Mesenchymal stem cell (in vitro differentiated cells and primary cell): ENCODE data around the gene BYSL.

ENCODE experiments used
- DNase-seq: peaks from one replicate; pipeline ENCODE4 v3.0.0-alpha.2; 2013
- H2AFZ ChIP-seq: one replicate; pipeline ENCODE4 v1.6.1; 2013; ENCODE audit warnings: low read depth, mild to moderate bottlenecking, control low read depth, inconsistent platforms, low read length, moderate library complexity
- H2AK5ac ChIP-seq: 2 replicates; pipeline ENCODE4 v1.6.1; 2013; ENCODE audit warnings: low read length, moderate library complexity, mild to moderate bottlenecking, inconsistent platforms; ENCODE audit not compliant: severe bottlenecking
- H2BK120ac ChIP-seq: one replicate; pipeline ENCODE4 v1.6.1; 2013; ENCODE audit warnings: low read depth, mild to moderate bottlenecking, inconsistent platforms, low read length, moderate library complexity
- H2BK12ac ChIP-seq, 2 experiments: one replicate each; pipeline ENCODE4 v1.6.1; 2013; ENCODE audit warnings: inconsistent platforms in 2 of 2, low read length in 2 of 2, mild to moderate bottlenecking in 2 of 2, moderate library complexity in 2 of 2, control low read depth in 1 of 2
- H2BK15ac ChIP-seq: one replicate; pipeline ENCODE4 v1.6.1; 2013; ENCODE audit warnings: mild to moderate bottlenecking, low read depth, inconsistent platforms; ENCODE audit not compliant: poor library complexity, severe bottlenecking
- H2BK5ac ChIP-seq: 2 replicates; pipeline ENCODE4 v1.6.1; 2013; ENCODE audit warnings: low read depth, mild to moderate bottlenecking, low read length, control low read depth, inconsistent platforms; ENCODE audit not compliant: poor library complexity, severe bottlenecking
- H3K14ac ChIP-seq, 2 experiments: one replicate each; pipeline ENCODE4 v1.6.1; 2013; ENCODE audit warnings: inconsistent platforms in 2 of 2, low read length in 2 of 2, control low read depth in 1 of 2, mild to moderate bottlenecking in 1 of 2, moderate library complexity in 1 of 2
- H3K18ac ChIP-seq, 2 experiments: one replicate each; pipeline ENCODE4 v1.6.1; 2013; ENCODE audit warnings: inconsistent platforms in 2 of 2, low read length in 2 of 2, control low read depth in 1 of 2, low read depth in 1 of 2, mild to moderate bottlenecking in 1 of 2
- H3K23ac ChIP-seq, 2 experiments: one replicate each; pipeline ENCODE4 v1.6.1; 2013; ENCODE audit warnings: inconsistent platforms in 2 of 2, low read length in 2 of 2, mild to moderate bottlenecking in 2 of 2, moderate library complexity in 2 of 2, control low read depth in 1 of 2
- H3K27ac ChIP-seq: 2 replicates; pipeline ENCODE4 v1.5.1; 2013; ENCODE audit warnings: mild to moderate bottlenecking, moderate library complexity, low read length, control low read depth, inconsistent platforms; ENCODE audit not compliant: poor library complexity, severe bottlenecking
- H3K27me3 ChIP-seq, 2 experiments: 2 replicates each; pipeline versions ENCODE4 v1.6.1 to v1.7.0; 2013; ENCODE audit warnings: low read length in 2 of 2, mild to moderate bottlenecking in 2 of 2, moderate library complexity in 2 of 2, control low read depth in 1 of 2, inconsistent platforms in 1 of 2; ENCODE audit not compliant: control insufficient read depth in 1 of 2, insufficient read depth in 1 of 2
- H3K36me3 ChIP-seq, 2 experiments: 2 replicates each; pipeline versions ENCODE4 v1.6.1 to v1.7.0; 2013; ENCODE audit warnings: low read length in 2 of 2, control low read depth in 1 of 2, inconsistent platforms in 1 of 2, low read depth in 1 of 2, mild to moderate bottlenecking in 1 of 2; ENCODE audit not compliant: insufficient read depth in 2 of 2, control insufficient read depth in 1 of 2
- H3K4ac ChIP-seq, 2 experiments: one replicate each; pipeline ENCODE4 v1.6.1; 2013; ENCODE audit warnings: inconsistent platforms in 2 of 2, low read length in 2 of 2, mild to moderate bottlenecking in 2 of 2, moderate library complexity in 2 of 2, control low read depth in 1 of 2, low read depth in 1 of 2
- H3K4me1 ChIP-seq: 2 replicates; pipeline ENCODE4 v1.6.1; 2013; ENCODE audit warnings: low read depth, low read length, control low read depth; ENCODE audit not compliant: control insufficient read depth, insufficient read depth
- H3K4me2 ChIP-seq: 2 replicates; pipeline ENCODE4 v1.6.1; 2013; ENCODE audit warnings: low read length, mild to moderate bottlenecking, inconsistent platforms; ENCODE audit not compliant: poor library complexity, severe bottlenecking
- H3K4me3 ChIP-seq, 2 experiments: 2 replicates each; pipeline versions ENCODE4 v1.5.1 to v1.7.0; 2013; ENCODE audit warnings: low read length in 2 of 2, mild to moderate bottlenecking in 2 of 2, control low read depth in 1 of 2, low read depth in 1 of 2; ENCODE audit not compliant: insufficient read depth in 1 of 2
- H3K79me1 ChIP-seq: replicated peaks from 2 replicates; pipeline ENCODE4 v1.6.1; 2013; ENCODE audit warnings: mild to moderate bottlenecking, control low read depth, low read length, inconsistent platforms; ENCODE audit not compliant: poor library complexity, severe bottlenecking
- H3K9ac ChIP-seq: 2 replicates; pipeline ENCODE4 v1.7.0; 2013; ENCODE audit warnings: mild to moderate bottlenecking, low read length, moderate library complexity
- H3K9me3 ChIP-seq: 2 replicates; pipeline ENCODE4 v1.7.0; 2013; ENCODE audit warnings: mild to moderate bottlenecking, low read length; ENCODE audit not compliant: control insufficient read depth
- H4K8ac ChIP-seq: one replicate; pipeline ENCODE4 v1.6.1; 2013; ENCODE audit warnings: inconsistent platforms, mild to moderate bottlenecking, low read length, moderate library complexity
- H4K91ac ChIP-seq: one replicate; pipeline ENCODE4 v1.6.1; 2013; ENCODE audit warnings: mild to moderate bottlenecking, low read length, inconsistent platforms
- WGBS: methylation state at CpG from one replicate; pipeline ENCODE4 v1.1.7; 2013; ENCODE audit warnings: mixed read lengths; 5-methylcytosine and 5-hydroxymethylcytosine counted together

Gene BYSL

DNA sequence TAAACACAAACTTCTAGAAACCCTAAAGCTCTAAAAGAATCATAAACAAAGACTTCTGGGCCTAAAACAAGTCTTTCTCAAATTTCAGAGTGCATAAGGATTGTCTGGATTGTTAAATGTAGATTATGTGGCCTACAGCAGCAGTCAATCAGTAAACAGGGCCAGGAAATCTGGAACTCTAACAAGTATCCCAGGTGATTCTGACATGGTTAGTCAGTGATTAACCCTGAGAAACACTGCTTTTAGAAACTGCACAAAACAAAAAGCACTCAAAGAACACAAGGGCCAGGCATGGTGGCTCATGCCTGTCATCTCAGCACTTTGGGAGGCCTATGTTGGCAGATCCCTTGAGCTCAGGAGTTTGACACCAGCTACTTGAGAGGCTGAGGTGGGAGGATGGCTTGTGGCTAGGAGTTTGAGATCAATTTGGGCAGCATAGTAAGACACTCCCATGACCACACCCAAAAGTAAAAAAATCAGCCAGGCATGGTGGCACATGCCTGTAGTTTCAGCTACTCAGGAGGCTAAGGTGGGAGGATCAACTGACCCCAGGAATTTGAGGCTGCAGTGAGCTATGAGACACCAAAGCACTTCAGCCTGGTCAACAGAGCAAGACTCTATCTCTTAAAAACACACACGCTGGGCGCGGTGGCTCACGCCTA lies 6.3 kb upstream of the BYSL start:
- Histone ChIP-seq H4K91ac (no peak overlapping the region), H3K79me1 (peaks cover 27% of the 10 kb centered on the region), H3K27me3 (no peaks in the 10 kb centered on the region), H2BK12ac (no peak overlapping the region), H3K4me2 (peak overlapping the region; percentile 1), H3K9me3 (no peaks in the 10 kb centered on the region), H3K14ac (no peak overlapping the region), H3K4me1 (peaks cover 10% of the 10 kb centered on the region), H3K27ac (peak overlapping the region; percentile 36), H2BK120ac (no peak overlapping the region), H4K8ac (no peak overlapping the region), H2AK5ac (no peak overlapping the region), H3K36me3 (peaks cover 18 to 50% of the 10 kb centered on the region in 2 experiments), H2AFZ (no peak overlapping the region), H2BK15ac (no peak overlapping the region), H3K18ac (no peak overlapping the region), H3K9ac (no peak overlapping the region), H3K4me3 (no peak overlapping the region), H2BK5ac (no peak overlapping the region), H3K4ac (no peak overlapping the region), H3K23ac (peak overlapping the region in 1 of 2 experiments; percentile 19)
- WGBS, result 96% methylated on average over 4 of the region's 4 CpGs
- DNase-seq, result no peak

- Histone ChIP-seq H2BK120ac (no peak overlapping the region), H4K8ac (no peak overlapping the region), H3K9me3 (no peaks in the 10 kb centered on the region), H3K9ac (peak overlapping the region; percentile 78), H3K23ac (no peak overlapping the region), H3K36me3 (peaks cover 13 to 39% of the 10 kb centered on the region in 2 experiments), H3K4ac (no peak overlapping the region), H3K4me3 (peak overlapping the region in 1 of 2 experiments; percentile 64), H3K14ac (no peak overlapping the region), H3K27me3 (no peaks in the 10 kb centered on the region), H2BK5ac (no peak overlapping the region), H3K18ac (no peak overlapping the region), H3K27ac (peak overlapping the region; percentile 78), H3K4me2 (no peak overlapping the region), H3K79me1 (peaks cover 16% of the 10 kb centered on the region), H2BK15ac (no peak overlapping the region), H2AK5ac (no peak overlapping the region), H2AFZ (no peak overlapping the region), H2BK12ac (no peak overlapping the region), H4K91ac (no peak overlapping the region), H3K4me1 (peaks cover 10% of the 10 kb centered on the region)
- 3% methylated on average over 3 of the region's 4 CpGs for WGBS
- DNase-seq, result peak; percentile 92
Measured at GRCh38 chr6:41917528-41917927, 3.8 kb upstream of the BYSL start.

- no peak overlapping the region for H2AK5ac ChIP-seq
- peaks cover 4 to 17% of the 10 kb centered on the region in 2 experiments for H3K36me3 ChIP-seq
Measured at GRCh38 chr6:41921712-41921998, 356 bp downstream of the BYSL start.

GRCh38 chr6:41922154-41922553 lies 855 bp downstream of the BYSL start:
- no peak overlapping the region for H2BK15ac ChIP-seq
- H3K4me1 ChIP-seq, result peaks cover 6% of the 10 kb centered on the region
- H3K79me1 ChIP-seq, result peaks cover 2% of the 10 kb centered on the region
- H4K8ac ChIP-seq, result no peak overlapping the region
- H3K36me3 ChIP-seq, result peaks cover 3 to 18% of the 10 kb centered on the region in 2 experiments
- H2BK5ac ChIP-seq, result no peak overlapping the region
- WGBS, result 11% methylated on average over 6 of the region's 7 CpGs
- H2AFZ ChIP-seq, result no peak overlapping the region
- H4K91ac ChIP-seq, result no peak overlapping the region
- no peaks in the 10 kb centered on the region for H3K27me3 ChIP-seq
- H2BK12ac ChIP-seq, result no peak overlapping the region
- peak overlapping the region; percentile 94 for H3K9ac ChIP-seq
- H3K4me3 ChIP-seq, result peak overlapping the region in 1 of 2 experiments; percentile 86
- peak; percentile 39 for DNase-seq
- no peak overlapping the region for H3K23ac ChIP-seq
- H2BK120ac ChIP-seq, result no peak overlapping the region
- no peak overlapping the region for H3K14ac ChIP-seq
- no peak overlapping the region for H2AK5ac ChIP-seq
- H3K18ac ChIP-seq, result no peak overlapping the region
- peak overlapping the region; percentile 85 for H3K4me2 ChIP-seq
- H3K9me3 ChIP-seq, result no peaks in the 10 kb centered on the region
- H3K4ac ChIP-seq, result no peak overlapping the region
- no peak overlapping the region for H3K27ac ChIP-seq

More at GRCh38 chr6:41921712-41921998, 356 bp downstream of the BYSL start:
- Histone ChIP-seq H3K4me2 (peak overlapping the region; percentile 85), H2BK5ac (peak overlapping the region; percentile 37), H3K27me3 (no peaks in the 10 kb centered on the region), H2AFZ (peak overlapping the region; percentile 79), H3K27ac (peak overlapping the region; percentile 48), H3K23ac (no peak overlapping the region), H3K14ac (no peak overlapping the region), H3K18ac (peak overlapping the region; percentile 59 to 69), H3K9me3 (no peaks in the 10 kb centered on the region), H4K91ac (peak overlapping the region; percentile 78), H2BK12ac (no peak overlapping the region), H3K79me1 (peaks cover 4% of the 10 kb centered on the region), H3K4ac (peak overlapping the region; percentile 46 to 81), H2BK15ac (no peak overlapping the region), H4K8ac (peak overlapping the region; percentile 82), H3K4me1 (peaks cover 9% of the 10 kb centered on the region), H2BK120ac (no peak overlapping the region), H3K4me3 (peak overlapping the region; percentile 80 to 86), H3K9ac (peak overlapping the region; percentile 94)
- WGBS, result 2% methylated on average over 18 of the region's 20 CpGs
- DNase-seq, result no peak
